SH-SY5Y (cell line): ENCODE results near the gene RELN.

Experiments
- GATA2 ChIP-seq: IDR thresholded peaks from 2 replicates; pipeline ENCODE4 v1.6.1; 2011; ENCODE audit warnings: mild to moderate bottlenecking, low read depth, low read length
- GATA3 ChIP-seq: IDR thresholded peaks from 2 replicates; pipeline ENCODE4 v1.6.1; 2011; ENCODE audit warnings: low read depth, mild to moderate bottlenecking, low read length, moderate library complexity

DNA sequence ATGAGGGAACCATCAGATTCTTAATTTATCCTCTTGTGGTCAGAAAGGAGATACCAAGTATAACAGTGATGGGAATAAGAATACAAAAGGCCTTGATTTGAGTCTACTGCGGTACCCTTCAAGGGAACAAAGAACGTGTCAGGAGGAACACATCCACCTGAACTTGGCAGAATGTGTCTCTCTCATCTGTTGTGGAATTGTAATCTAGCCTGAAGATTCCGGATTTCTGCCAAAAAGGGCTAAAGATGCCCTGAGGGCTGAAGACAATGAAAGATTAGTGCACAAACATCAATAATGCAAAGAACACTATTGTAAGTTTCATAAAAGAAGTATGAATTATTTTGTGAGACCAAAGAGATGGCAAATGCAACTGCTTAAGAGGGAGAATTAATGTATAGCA lies 134.8 kb downstream of the RELN start:
- TF ChIP-seq GATA2 (no peak), GATA3 (no peak)
